ENCODE data around the gene LSP1. TPM values are rescaled to one million over a fixed set of nuclear protein-coding genes. Genes with fewer than 3 reads are reported as not detected.

The LSP1 gene
- total RNA-seq, 2 experiments from 2014 or later = 668 to 687 TPM

DNA sequence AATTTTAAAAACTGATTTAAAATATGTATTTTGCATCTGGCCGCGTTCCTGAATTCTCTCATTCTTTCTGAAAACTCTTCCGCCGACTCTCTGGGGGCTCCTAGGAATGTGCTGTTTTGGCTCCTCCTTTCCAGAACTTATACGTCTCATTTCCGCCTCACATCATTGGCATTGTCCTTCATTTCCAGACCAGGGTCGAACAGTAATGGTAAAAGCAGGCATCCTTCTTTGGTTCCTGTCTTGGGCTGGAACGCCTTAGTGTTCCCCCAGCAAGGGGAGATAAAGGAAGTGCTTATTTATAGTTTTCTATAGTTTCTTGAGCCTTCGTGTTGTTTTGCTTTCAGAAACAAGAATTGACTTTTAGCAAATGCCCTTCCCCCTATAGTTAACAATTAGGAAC lies 55.7 kb downstream of the LSP1 start:
- H3K36me3 Mint-ChIP-seq (ENCODE audit: low read depth) = no peaks in the 10 kb centered on the region
- H3K9me3 Mint-ChIP-seq = no peaks in the 10 kb centered on the region
- ChIA-PET POLR2A (no interaction called here), CTCF (interaction anchor here (1.7 kb wide), 1 partner anchor 27 kb away, joined by 3 read pairs; no protein-coding TSS in a partner anchor)
- H3K27me3 Mint-ChIP-seq = peaks cover 17% of the 10 kb centered on the region
- H3K27ac Mint-ChIP-seq = no peak overlapping the region
- DNase-seq = no peak
- no peaks in the 10 kb centered on the region for H3K4me1 Mint-ChIP-seq
- no peak overlapping the region for H3K4me3 Mint-ChIP-seq

DNA sequence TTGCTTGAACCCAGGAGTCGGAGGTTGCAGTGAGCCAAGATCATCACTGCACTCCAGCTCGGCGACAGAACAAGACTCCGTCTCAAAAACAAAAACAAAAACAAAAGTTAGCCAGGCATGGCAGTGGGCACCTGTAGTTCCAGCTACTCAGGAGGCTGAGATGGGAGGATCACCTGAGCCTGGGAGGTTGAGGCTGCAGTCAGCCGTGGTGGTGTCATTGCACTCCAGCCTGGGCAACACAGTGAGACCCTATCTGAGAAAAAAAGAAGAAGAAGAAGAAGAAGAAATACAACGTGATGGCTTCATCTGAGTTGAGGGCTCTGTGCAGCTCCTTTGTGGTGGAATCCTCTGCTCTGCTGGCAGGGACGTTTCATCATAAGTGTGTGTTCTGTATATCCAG lies 56.6 kb downstream of the LSP1 start:
- H3K9me3 Mint-ChIP-seq = peaks cover 4% of the 10 kb centered on the region
- no peak overlapping the region for H3K27ac Mint-ChIP-seq
- no peaks in the 10 kb centered on the region for H3K4me1 Mint-ChIP-seq
- no peak for DNase-seq
- no peak overlapping the region for H3K4me3 Mint-ChIP-seq
- H3K27me3 Mint-ChIP-seq = peaks cover 19% of the 10 kb centered on the region
- CTCF ChIA-PET = interaction anchor here (1.7 kb wide), 1 partner anchor 28 kb away, joined by 3 read pairs; no protein-coding TSS in a partner anchor
- H3K36me3 Mint-ChIP-seq (ENCODE audit: low read depth) = no peaks in the 10 kb centered on the region
- POLR2A ChIA-PET = no interaction called here

DNA sequence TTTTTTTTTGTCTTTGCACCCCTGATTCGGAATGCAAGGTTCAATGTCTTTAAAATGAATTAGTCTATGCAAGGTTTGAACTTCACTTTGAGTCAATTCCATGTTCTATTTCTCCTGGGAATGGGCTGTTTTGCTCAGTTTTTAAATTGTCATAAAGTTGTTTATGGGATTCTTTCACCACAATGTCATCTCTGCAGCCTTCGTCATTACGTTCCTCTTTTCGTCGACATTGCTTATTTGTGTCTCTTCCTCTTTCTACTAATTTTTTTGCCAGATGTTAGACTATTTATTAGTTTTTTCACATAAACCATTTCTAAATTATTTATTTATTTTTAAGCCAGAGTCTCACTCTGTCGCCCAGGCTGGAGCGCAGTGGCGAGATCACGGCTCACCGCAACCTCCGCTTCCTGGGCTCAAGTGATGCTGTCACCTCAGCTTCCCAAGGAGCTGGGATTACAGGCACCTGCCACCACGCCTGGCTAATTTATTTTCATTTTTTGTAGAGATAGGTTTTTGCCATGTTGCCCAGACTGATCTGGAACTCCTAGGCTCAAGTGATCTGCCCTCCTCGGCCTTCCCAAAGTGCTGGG lies 59.5 kb downstream of the LSP1 start:
- DNase-seq = no peak
- H3K4me1 Mint-ChIP-seq = peaks cover 10% of the 10 kb centered on the region
- H3K36me3 Mint-ChIP-seq (ENCODE audit: low read depth) = no peaks in the 10 kb centered on the region
- H3K27ac Mint-ChIP-seq = no peak overlapping the region
- ChIA-PET CTCF (interaction anchor here (0.6 to 0.7 kb wide), 2 partner anchors 20 to 206 kb away, joined by 3 read pairs; no protein-coding TSS in a partner anchor), POLR2A (interaction anchor here (0.7 kb wide), 1 partner anchor 13 kb away, joined by 5 read pairs; no protein-coding TSS in a partner anchor)
- H3K27me3 Mint-ChIP-seq = peaks cover 12% of the 10 kb centered on the region
- peaks cover 12% of the 10 kb centered on the region for H3K9me3 Mint-ChIP-seq
- no peak overlapping the region for H3K4me3 Mint-ChIP-seq

GRCh38 chr11:1913271-1914060 lies 60.6 kb downstream of the LSP1 start:
- H3K27ac Mint-ChIP-seq = peak overlapping the region; percentile 5
- peaks cover 9% of the 10 kb centered on the region for H3K27me3 Mint-ChIP-seq

GRCh38 chr11:1915795-1916131 lies 62.9 kb downstream of the LSP1 start:
- POLR2A ChIA-PET = no interaction called here

More at GRCh38 chr11:1913271-1914060, 60.6 kb downstream of the LSP1 start:
- Mint-ChIP-seq H3K4me1 (peaks cover 10% of the 10 kb centered on the region), H3K9me3 (peaks cover 12% of the 10 kb centered on the region), H3K4me3 (no peak overlapping the region), H3K36me3 (ENCODE audit: low read depth) (no peaks in the 10 kb centered on the region)
- CTCF ChIA-PET = interaction anchor here (0.7 to 1.3 kb wide), 2 partner anchors 12 to 207 kb away, joined by 3 read pairs; no protein-coding TSS in a partner anchor
- POLR2A ChIA-PET = no interaction called here
- DNase-seq = no peak

GRCh38 chr11:1916132-1916985 lies 63.5 kb downstream of the LSP1 start:
- Mint-ChIP-seq H3K27me3 (peaks cover 5% of the 10 kb centered on the region), H3K27ac (peak overlapping the region; percentile 62), H3K4me1 (peaks cover 10% of the 10 kb centered on the region), H3K4me3 (no peak overlapping the region), H3K9me3 (peaks cover 12% of the 10 kb centered on the region), H3K36me3 (ENCODE audit: low read depth) (no peaks in the 10 kb centered on the region)
- CTCF ChIA-PET = interaction anchor here (0.9 to 1.3 kb wide), 3 partner anchors 25 to 84 kb away, joined by 3 to 5 read pairs (median 4); no protein-coding TSS in a partner anchor
- POLR2A ChIA-PET = no interaction called here
- no peak for DNase-seq

More at GRCh38 chr11:1915795-1916131, 62.9 kb downstream of the LSP1 start:
- H3K27me3 Mint-ChIP-seq = peaks cover 6% of the 10 kb centered on the region
- no peaks in the 10 kb centered on the region for H3K36me3 Mint-ChIP-seq (ENCODE audit: low read depth)
- no peak overlapping the region for H3K4me3 Mint-ChIP-seq
- CTCF ChIA-PET = no interaction called here
- H3K4me1 Mint-ChIP-seq = peaks cover 10% of the 10 kb centered on the region
- peaks cover 12% of the 10 kb centered on the region for H3K9me3 Mint-ChIP-seq
- peak overlapping the region; percentile 62 for H3K27ac Mint-ChIP-seq
- no peak for DNase-seq

DNA sequence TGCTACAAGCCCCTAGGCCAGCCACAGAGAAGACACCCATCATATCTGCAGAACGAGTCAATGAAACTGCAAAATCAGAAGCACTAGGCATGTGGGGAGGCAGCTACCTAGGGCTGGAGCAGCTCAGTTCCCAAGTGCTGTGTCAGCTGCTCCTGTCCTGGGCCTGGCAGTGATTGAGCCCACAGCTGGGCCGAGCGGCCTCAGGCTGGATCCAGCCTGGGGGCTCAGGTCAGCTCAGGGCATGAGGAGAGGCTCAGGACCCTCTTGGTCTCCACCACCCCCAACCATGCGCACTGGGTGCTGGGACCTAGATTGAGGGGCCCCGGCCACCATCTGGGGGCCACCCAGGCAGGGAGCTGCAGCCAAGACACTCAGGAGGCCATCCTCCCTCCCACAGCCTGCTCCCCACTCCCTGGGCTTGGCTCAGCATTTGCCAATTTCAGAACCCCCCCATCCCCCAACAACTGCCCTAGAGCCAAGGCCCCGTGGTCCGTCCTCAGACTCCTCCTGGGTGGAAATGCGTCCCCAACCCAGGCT lies 64.2 kb downstream of the LSP1 start:
- Mint-ChIP-seq H3K27ac (peak overlapping the region; percentile 57), H3K36me3 (ENCODE audit: low read depth) (no peaks in the 10 kb centered on the region), H3K27me3 (peaks cover 5% of the 10 kb centered on the region), H3K4me1 (peaks cover 10% of the 10 kb centered on the region), H3K4me3 (no peak overlapping the region), H3K9me3 (peaks cover 12% of the 10 kb centered on the region)
- no peak for DNase-seq
- ChIA-PET POLR2A (no interaction called here), CTCF (interaction anchor here (0.9 to 1.3 kb wide), 6 partner anchors 26 to 84 kb away, joined by 3 to 5 read pairs (median 3); no protein-coding TSS in a partner anchor)

- no peak overlapping the region for H3K27ac Mint-ChIP-seq
- peaks cover 12% of the 10 kb centered on the region for H3K4me1 Mint-ChIP-seq
- H3K36me3 Mint-ChIP-seq (ENCODE audit: low read depth) = no peaks in the 10 kb centered on the region
- H3K27me3 Mint-ChIP-seq = peaks cover 5% of the 10 kb centered on the region
- H3K9me3 Mint-ChIP-seq = peaks cover 12% of the 10 kb centered on the region
- ChIA-PET CTCF (interaction anchor here (1.0 to 1.3 kb wide), 5 partner anchors 29 to 85 kb away, joined by 3 to 5 read pairs (median 3); no protein-coding TSS in a partner anchor), POLR2A (no interaction called here)
- no peak overlapping the region for H3K4me3 Mint-ChIP-seq
- DNase-seq = no peak
Measured at GRCh38 chr11:1917523-1918435, 64.9 kb downstream of the LSP1 start.

- ChIA-PET POLR2A (no interaction called here), CTCF (interaction anchor here (1.3 to 3.2 kb wide), 3 partner anchors 28 to 69 kb away, joined by 3 to 18 read pairs (median 3); partner anchors contain the start of gene PRR33)
- Mint-ChIP-seq H3K27ac (peak overlapping the region; percentile 9), H3K36me3 (ENCODE audit: low read depth) (no peaks in the 10 kb centered on the region), H3K4me3 (no peak overlapping the region), H3K9me3 (peaks cover 12% of the 10 kb centered on the region), H3K4me1 (peaks cover 14% of the 10 kb centered on the region), H3K27me3 (peaks cover 2% of the 10 kb centered on the region)
- no peak for DNase-seq
Measured at GRCh38 chr11:1918436-1919315, 65.8 kb downstream of the LSP1 start.

DNA sequence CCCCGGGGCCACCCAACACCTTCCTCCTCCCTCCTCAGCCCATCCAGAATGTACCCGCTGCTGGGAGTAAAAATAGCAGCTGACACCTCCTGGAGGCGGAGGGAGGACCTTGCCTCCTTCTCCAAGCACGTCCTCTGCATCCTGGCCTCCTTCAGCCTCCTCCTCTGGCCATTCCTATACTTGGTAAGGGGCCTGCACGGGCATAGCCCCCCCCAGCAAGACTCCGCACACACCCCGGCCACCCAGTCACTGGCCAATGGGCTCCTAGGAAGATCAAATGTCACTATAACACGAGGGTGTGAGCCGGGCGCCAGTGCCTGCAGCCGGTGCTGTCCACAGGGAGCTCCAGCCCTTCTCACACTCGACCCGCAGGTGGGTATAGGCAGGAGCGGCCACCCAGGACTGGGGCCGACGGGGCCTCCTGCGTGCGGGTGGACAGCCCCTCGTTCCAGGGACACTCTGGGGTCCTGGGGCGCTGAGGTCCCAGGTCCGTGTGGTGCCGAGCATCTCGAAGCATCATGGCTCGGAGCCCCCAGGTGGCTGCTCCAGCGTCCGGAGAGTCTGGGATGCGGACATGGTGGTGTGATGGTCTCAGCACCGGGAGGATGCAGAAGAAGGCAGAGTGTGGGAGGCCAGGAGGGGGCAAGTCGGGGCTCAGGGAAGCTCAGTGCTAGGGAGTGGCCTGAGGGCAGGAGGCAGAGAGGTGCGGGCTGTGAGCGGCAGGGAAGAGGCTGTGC lies 66.7 kb downstream of the LSP1 start, which contains the start of gene TNNT3:
Gene TNNT3, plus strand, starts transcription at position 313 of the 737 bp plus-strand sequence. CDS start 3,172 bp downstream, outside the sequence.
- POLR2A ChIA-PET = no interaction called here
- CTCF ChIA-PET = interaction anchor here (1.7 to 3.2 kb wide), 2 partner anchors 29 to 37 kb away, joined by 3 to 18 read pairs; partner anchors contain the start of gene PRR33

More for the DNA sequence above, 66.7 kb downstream of the LSP1 start, which contains the start of gene TNNT3:
- peak within 1 kb of the TSS; percentile 13 for H3K27ac Mint-ChIP-seq
- peaks cover 8% of the 10 kb centered on the region for H3K9me3 Mint-ChIP-seq
- no peaks in the 10 kb centered on the region for H3K27me3 Mint-ChIP-seq
- H3K4me3 Mint-ChIP-seq = no peak within 1 kb of the TSS
- DNase-seq = no peak
- peaks cover 14% of the 10 kb centered on the region for H3K4me1 Mint-ChIP-seq
- no peaks in the 10 kb centered on the region for H3K36me3 Mint-ChIP-seq (ENCODE audit: low read depth)

All from activated CD4-positive, alpha-beta T cell treated with anti-CD3 and anti-CD28 coated beads, Interleukin-2, amount 10 ng/mL, durations not matched to agents 7 days and 5 days (primary cell).